ENCODE measurements around the gene SDK1. TPM values are rescaled to one million over a fixed set of nuclear protein-coding genes. Genes with fewer than 3 reads are reported as not detected.

Gene SDK1
- total RNA-seq, 1 experiment from 2014 or later: 9.3 TPM

- TF ChIP-seq E2F5 (CRISPR knock-in tag; IDR thresholded peaks at IDR 0.05) (no peak), CTCF (IDR thresholded peaks at IDR 0.05) (no peak), PREB (CRISPR knock-in tag; IDR thresholded peaks at IDR 0.05; ENCODE audit: borderline replicate concordance) (no peak), ZSCAN18 (CRISPR knock-in tag; IDR thresholded peaks at IDR 0.05) (no peak), CBFB (CRISPR knock-in tag; IDR thresholded peaks at IDR 0.05; ENCODE audit: low read depth) (no peak), TEAD4 (CRISPR knock-in tag; IDR thresholded peaks at IDR 0.05) (no peak)
Observed at GRCh38 chr7:4227105-4228010, 926.3 kb downstream of the SDK1 start (continued).

- Mint-ChIP-seq H3K4me3 (no peak overlapping the region), H3K36me3 (no peaks in the 10 kb centered on the region), H3K27me3 (ENCODE audit: low read depth) (no peaks in the 10 kb centered on the region; the same call in 1 of the 2 replicates), H3K9me3 (no peaks in the 10 kb centered on the region), H3K27ac (no peak overlapping the region), H3K4me1 (no peaks in the 10 kb centered on the region)
- DNase-seq (ENCODE audit: low spot score) (no peak), ATAC-seq (no peak)
- ChIA-PET POLR2A (no interaction called here), CTCF (no interaction called here)
- TF ChIP-seq ZSCAN18 (CRISPR knock-in tag; IDR thresholded peaks at IDR 0.05): no peak
- TF ChIP-seq ATF1 (CRISPR knock-in tag; IDR thresholded peaks at IDR 0.05): no peak
- no peak for TF ChIP-seq ZNF671 (CRISPR knock-in tag; IDR thresholded peaks at IDR 0.05)
- no peak for TF ChIP-seq ZNF416 (CRISPR knock-in tag; IDR thresholded peaks at IDR 0.05)
- no peak for TF ChIP-seq TP53 (CRISPR knock-in tag; IDR thresholded peaks at IDR 0.05)
- no peak for TF ChIP-seq CDX4 (CRISPR knock-in tag; IDR thresholded peaks at IDR 0.05; ENCODE audit: borderline replicate concordance)
- TF ChIP-seq TEAD4 (CRISPR knock-in tag; IDR thresholded peaks at IDR 0.05): no peak
- no peak for TF ChIP-seq ETV6 (CRISPR knock-in tag; IDR thresholded peaks at IDR 0.05)
- no peak for TF ChIP-seq JUN (CRISPR knock-in tag; IDR thresholded peaks at IDR 0.05)
- no peak for TF ChIP-seq ZNF317 (CRISPR knock-in tag; IDR thresholded peaks at IDR 0.05; ENCODE audit: borderline replicate concordance, low read depth)
- no peak for TF ChIP-seq CTCF (IDR thresholded peaks at IDR 0.05)
- TF ChIP-seq ERG (CRISPR knock-in tag; IDR thresholded peaks at IDR 0.05): no peak
- no peak for TF ChIP-seq NFYB (CRISPR knock-in tag; conservative IDR thresholded peaks at IDR 0.05; ENCODE audit: low read depth)
- no peak for TF ChIP-seq IRF1 (CRISPR knock-in tag; IDR thresholded peaks at IDR 0.05)
- no peak for TF ChIP-seq JAZF1 (CRISPR knock-in tag; IDR thresholded peaks at IDR 0.05)
- no peak for TF ChIP-seq ZNF138 (CRISPR knock-in tag; conservative IDR thresholded peaks at IDR 0.05)
- no peak for TF ChIP-seq FOXK1 (CRISPR knock-in tag; IDR thresholded peaks at IDR 0.05)
- TF ChIP-seq E2F4 (CRISPR knock-in tag; IDR thresholded peaks at IDR 0.05; ENCODE audit: borderline replicate concordance, low read depth): no peak
Observed at GRCh38 chr7:4230352-4230751, 929.3 kb downstream of the SDK1 start.

Data from WTC11 (cell line).